HepG2 (cell line): ENCODE results near the gene FLYWCH1. TPM values are rescaled to one million over a fixed set of nuclear protein-coding genes. Genes with fewer than 3 reads are reported as not detected.
A peak's percentile ranks its signal among the peaks of the same experiment; 100 is the strongest.

Experiments used
- CREB1 ChIP-seq, 2 experiments: fragments of 450-650 bp in 1 of 2; IDR thresholded peaks; 2 replicates each; pipeline ENCODE4 v1.6.1; 2016 to 2017; ENCODE audit warnings: control low read depth in 1 of 2, mild to moderate bottlenecking in 1 of 2, missing compliant biosample characterization in 1 of 2, missing genetic modification characterization in 1 of 2
- DMAP1 ChIP-seq: IDR thresholded peaks from 2 replicates; pipeline ENCODE4 v1.6.1; 2016
- FOSL1 ChIP-seq: sonication (generic); formaldehyde crosslinking; IDR thresholded peaks from 2 replicates; pipeline ENCODE4 v1.9.0; 2021; ENCODE audit warnings: missing genetic modification reagents, borderline replicate concordance
- HDAC1 ChIP-seq: sonication (generic); formaldehyde crosslinking; IDR thresholded peaks from 2 replicates; pipeline ENCODE4 v1.5.1; 2020; ENCODE audit warnings: mild to moderate bottlenecking, missing genetic modification reagents
- ISX ChIP-seq: sonication (generic); formaldehyde crosslinking; conservative IDR thresholded peaks from 2 replicates; pipeline ENCODE4 v1.5.0; 2020; ENCODE audit warnings: missing genetic modification reagents
- MEIS1 ChIP-seq: sonication (generic); formaldehyde crosslinking; IDR thresholded peaks from 2 replicates; pipeline ENCODE4 v1.9.0; 2021; ENCODE audit warnings: mild to moderate bottlenecking, missing genetic modification reagents, moderate library complexity, borderline replicate concordance
- MIER3 ChIP-seq: IDR thresholded peaks from 2 replicates; pipeline ENCODE4 v1.6.1; 2016; ENCODE audit warnings: missing compliant biosample characterization, borderline replicate concordance
- MXD1 ChIP-seq: sonication (generic); formaldehyde crosslinking; IDR thresholded peaks from 2 replicates; pipeline ENCODE4 v1.4.0; 2020; ENCODE audit warnings: mild to moderate bottlenecking, missing genetic modification reagents
- RFXANK ChIP-seq: IDR thresholded peaks from 2 replicates; pipeline ENCODE4 v1.6.1; 2016
- SIN3B ChIP-seq: fragments of 150-350 bp; IDR thresholded peaks from 2 replicates; pipeline ENCODE4 v1.6.1; 2014; ENCODE audit warnings: low read length
- TEAD3 ChIP-seq: optimal IDR thresholded peaks from 2 replicates; pipeline ENCODE3; 2016; ENCODE audit warnings: borderline replicate concordance
- WIZ ChIP-seq: sonication (generic); formaldehyde crosslinking; IDR thresholded peaks from 2 replicates; pipeline ENCODE4 v1.5.1; 2020; ENCODE audit warnings: mild to moderate bottlenecking, missing genetic modification reagents
- ZNF230 ChIP-seq: sonication (generic); formaldehyde crosslinking; IDR thresholded peaks from 2 replicates; pipeline ENCODE4 v1.4.0; 2020; ENCODE audit warnings: mild to moderate bottlenecking, missing genetic modification reagents
- ZNF234 ChIP-seq: sonication (generic); formaldehyde crosslinking; conservative IDR thresholded peaks from 2 replicates; pipeline ENCODE4 v1.5.1; 2020; ENCODE audit warnings: mild to moderate bottlenecking, missing genetic modification reagents
- ZNF329 ChIP-seq: sonication (generic); formaldehyde crosslinking; IDR thresholded peaks from 2 replicates; pipeline ENCODE4 v1.9.0; 2021; ENCODE audit warnings: low read depth, mild to moderate bottlenecking, missing genetic modification reagents
- ZNF431 ChIP-seq: sonication (generic); formaldehyde crosslinking; IDR thresholded peaks from 2 replicates; pipeline ENCODE4 v1.9.0; 2022; ENCODE audit warnings: missing genetic modification reagents, low read depth, mild to moderate bottlenecking, borderline replicate concordance
- ZNF629 ChIP-seq: sonication (generic); formaldehyde crosslinking; conservative IDR thresholded peaks from 2 replicates; pipeline ENCODE4 v1.5.0; 2020; ENCODE audit warnings: missing genetic modification reagents
- ZNF75D ChIP-seq: sonication (generic); formaldehyde crosslinking; IDR thresholded peaks from 2 replicates; pipeline ENCODE4 v1.8.1; 2023; ENCODE audit warnings: missing genetic modification reagents, mild to moderate bottlenecking, borderline replicate concordance
- ZNF776 ChIP-seq: sonication (generic); formaldehyde crosslinking; IDR thresholded peaks from 2 replicates; pipeline ENCODE4 v1.4.0; 2020; ENCODE audit warnings: mild to moderate bottlenecking, missing genetic modification reagents
- ZNF878 ChIP-seq: sonication (generic); formaldehyde crosslinking; IDR thresholded peaks from 2 replicates; pipeline ENCODE4 v1.8.1; 2023; ENCODE audit warnings: mild to moderate bottlenecking, missing genetic modification reagents, moderate library complexity
- polyA plus RNA-seq, 8 experiments: library from polyadenylated mRNA; depleted of rRNA in 3 of 8; stranded (reverse) in 7 of 8; unstranded in 1 of 8; fragments of >200 nt; fragmentation: Illumina TruSeq in 4 of 8; extraction: Trizol in 4 of 8; gene quantifications; 2 replicates each; pipeline versions ENCODE4 v1.2.1 to v1.2.3, GENCODE V29; 2011 to 2016; ENCODE audit warnings: low read depth in 4 of 8, missing spikeins in 1 of 8, mixed read lengths in 1 of 8; ENCODE audit not compliant: insufficient read depth in 1 of 8
- total RNA-seq, 5 experiments: library from RNA; depleted of rRNA; stranded (reverse); fragments of >200 nt; fragmentation: Illumina TruSeq; extraction: Trizol; gene quantifications; 2 replicates each; pipeline ENCODE4 v1.2.3, GENCODE V29; 2016; ENCODE audit warnings: low read depth in 1 of 5
- TF ChIP-seq, protein P1 (sequence below): sonication (generic); formaldehyde crosslinking; IDR thresholded peaks from 2 replicates; pipeline ENCODE4 v1.5.0; 2020; ENCODE audit warnings: mild to moderate bottlenecking, missing genetic modification reagents
- TF ChIP-seq, protein P2 (sequence below): sonication (generic); formaldehyde crosslinking; IDR thresholded peaks from 2 replicates; pipeline ENCODE4 v1.4.0; 2020; ENCODE audit warnings: missing genetic modification reagents, borderline replicate concordance
- TF ChIP-seq, protein P3 (sequence below): IDR thresholded peaks from 2 replicates; pipeline ENCODE4 v1.6.1; 2016; ENCODE audit warnings: missing genetic modification reagents, missing compliant biosample characterization
- TF ChIP-seq, protein P4 (sequence below): sonication (generic); formaldehyde crosslinking; IDR thresholded peaks from 2 replicates; pipeline ENCODE4 v1.5.1; 2020; ENCODE audit warnings: missing genetic modification reagents, mild to moderate bottlenecking, borderline replicate concordance

Gene FLYWCH1
- total and polyA plus RNA-seq, 2 of the 13 experiments (the other 11 are each of a cell fraction or from before 2014, with no cell fraction given), result 7.3 to 12.4 TPM

- TF ChIP-seq MEIS1 (peak; percentile 97), WIZ (CRISPR knock-in tag) (peak; percentile 99), HDAC1 (CRISPR knock-in tag) (peak; percentile 98), ZNF629 (peak; percentile 35), ZNF776 (CRISPR knock-in tag) (peak; percentile 87; the same call in 1 of the 2 replicates), FOSL1 (CRISPR knock-in tag) (no peak), ZNF230 (CRISPR knock-in tag) (peak; percentile 95), ZNF329 (CRISPR knock-in tag) (peak; percentile 75), DMAP1 (CRISPR knock-in tag) (peak; percentile 87), ZNF234 (CRISPR knock-in tag) (peak; percentile 27; the same call in 1 of the 2 replicates), RFXANK (CRISPR knock-in tag) (no peak; the same call in 1 of the 2 replicates), MXD1 (peak; percentile 99), TEAD3 (peak; percentile 70), ZNF75D (peak; percentile 87; the same call in 1 of the 2 replicates), CREB1 (IDR thresholded peaks at IDR 0.05) (peak; percentile 73; the same call in 1 of the 2 replicates), CREB1 (CRISPR knock-in tag; IDR thresholded peaks at IDR 0.05) (no peak), ZNF878 (peak; percentile 93), ISX (CRISPR knock-in tag) (peak; percentile 95; the same call in 1 of the 2 replicates), ZNF431 (peak; percentile 98), MIER3 (CRISPR knock-in tag) (peak; percentile 58; the same call in 1 of the 2 replicates), SIN3B (peak; percentile 69; the same call in 1 of the 2 replicates)
- TF ChIP-seq, protein P1, sequence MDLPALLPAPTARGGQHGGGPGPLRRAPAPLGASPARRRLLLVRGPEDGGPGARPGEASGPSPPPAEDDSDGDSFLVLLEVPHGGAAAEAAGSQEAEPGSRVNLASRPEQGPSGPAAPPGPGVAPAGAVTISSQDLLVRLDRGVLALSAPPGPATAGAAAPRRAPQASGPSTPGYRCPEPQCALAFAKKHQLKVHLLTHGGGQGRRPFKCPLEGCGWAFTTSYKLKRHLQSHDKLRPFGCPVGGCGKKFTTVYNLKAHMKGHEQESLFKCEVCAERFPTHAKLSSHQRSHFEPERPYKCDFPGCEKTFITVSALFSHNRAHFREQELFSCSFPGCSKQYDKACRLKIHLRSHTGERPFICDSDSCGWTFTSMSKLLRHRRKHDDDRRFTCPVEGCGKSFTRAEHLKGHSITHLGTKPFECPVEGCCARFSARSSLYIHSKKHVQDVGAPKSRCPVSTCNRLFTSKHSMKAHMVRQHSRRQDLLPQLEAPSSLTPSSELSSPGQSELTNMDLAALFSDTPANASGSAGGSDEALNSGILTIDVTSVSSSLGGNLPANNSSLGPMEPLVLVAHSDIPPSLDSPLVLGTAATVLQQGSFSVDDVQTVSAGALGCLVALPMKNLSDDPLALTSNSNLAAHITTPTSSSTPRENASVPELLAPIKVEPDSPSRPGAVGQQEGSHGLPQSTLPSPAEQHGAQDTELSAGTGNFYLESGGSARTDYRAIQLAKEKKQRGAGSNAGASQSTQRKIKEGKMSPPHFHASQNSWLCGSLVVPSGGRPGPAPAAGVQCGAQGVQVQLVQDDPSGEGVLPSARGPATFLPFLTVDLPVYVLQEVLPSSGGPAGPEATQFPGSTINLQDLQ (CRISPR knock-in tag), result peak; percentile 80; the same call in 1 of the 2 replicates
- TF ChIP-seq, protein P2, sequence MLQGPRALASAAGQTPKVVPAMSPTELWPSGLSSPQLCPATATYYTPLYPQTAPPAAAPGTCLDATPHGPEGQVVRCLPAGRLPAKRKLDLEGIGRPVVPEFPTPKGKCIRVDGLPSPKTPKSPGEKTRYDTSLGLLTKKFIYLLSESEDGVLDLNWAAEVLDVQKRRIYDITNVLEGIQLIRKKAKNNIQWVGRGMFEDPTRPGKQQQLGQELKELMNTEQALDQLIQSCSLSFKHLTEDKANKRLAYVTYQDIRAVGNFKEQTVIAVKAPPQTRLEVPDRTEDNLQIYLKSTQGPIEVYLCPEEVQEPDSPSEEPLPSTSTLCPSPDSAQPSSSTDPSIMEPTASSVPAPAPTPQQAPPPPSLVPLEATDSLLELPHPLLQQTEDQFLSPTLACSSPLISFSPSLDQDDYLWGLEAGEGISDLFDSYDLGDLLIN, result peak; percentile 85; the same call in 1 of the 2 replicates
- TF ChIP-seq, protein P3, sequence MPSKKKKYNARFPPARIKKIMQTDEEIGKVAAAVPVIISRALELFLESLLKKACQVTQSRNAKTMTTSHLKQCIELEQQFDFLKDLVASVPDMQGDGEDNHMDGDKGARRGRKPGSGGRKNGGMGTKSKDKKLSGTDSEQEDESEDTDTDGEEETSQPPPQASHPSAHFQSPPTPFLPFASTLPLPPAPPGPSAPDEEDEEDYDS, result peak; percentile 68
- TF ChIP-seq, protein P4, sequence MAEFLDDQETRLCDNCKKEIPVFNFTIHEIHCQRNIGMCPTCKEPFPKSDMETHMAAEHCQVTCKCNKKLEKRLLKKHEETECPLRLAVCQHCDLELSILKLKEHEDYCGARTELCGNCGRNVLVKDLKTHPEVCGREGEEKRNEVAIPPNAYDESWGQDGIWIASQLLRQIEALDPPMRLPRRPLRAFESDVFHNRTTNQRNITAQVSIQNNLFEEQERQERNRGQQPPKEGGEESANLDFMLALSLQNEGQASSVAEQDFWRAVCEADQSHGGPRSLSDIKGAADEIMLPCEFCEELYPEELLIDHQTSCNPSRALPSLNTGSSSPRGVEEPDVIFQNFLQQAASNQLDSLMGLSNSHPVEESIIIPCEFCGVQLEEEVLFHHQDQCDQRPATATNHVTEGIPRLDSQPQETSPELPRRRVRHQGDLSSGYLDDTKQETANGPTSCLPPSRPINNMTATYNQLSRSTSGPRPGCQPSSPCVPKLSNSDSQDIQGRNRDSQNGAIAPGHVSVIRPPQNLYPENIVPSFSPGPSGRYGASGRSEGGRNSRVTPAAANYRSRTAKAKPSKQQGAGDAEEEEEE (CRISPR knock-in tag), result no peak
Measured at GRCh38 chr16:2968738-2969544, 57.2 kb downstream of the FLYWCH1 start, which contains the start of gene PAQR4 (continued).
